ENCODE results near the gene ALOX12.
"Not testable (repeated sequence)": the region's sequence is repeated elsewhere in the genome, so short reads cannot be mapped to it uniquely, and the experiment has no call there.

- not testable (repeated sequence) for TF ChIP-seq POLR2AphosphoS5, POLR2A, TAF1, POU2F2 (IDR thresholded peaks at IDR 0.05; ENCODE audit: low read depth, low read length)
Observed at GRCh38 chr17:6979440-6979839, 16.4 kb upstream of the ALOX12 start.
